B cell (primary cell): ENCODE results near the gene PARD6A. TPM values are rescaled to one million over a fixed set of nuclear protein-coding genes. Genes with fewer than 3 reads are reported as not detected.

Source experiments
- ATAC-seq: fragments of 200-7000 bp; cut with Tn5 transposase; one replicate; pipeline ENCODE4 v1.10.0; 2021; ENCODE audit warnings: low read depth, mild to moderate bottlenecking, moderate number of reproducible peaks, moderate library complexity
- CTCF ChIA-PET: fragments of 350-600 bp; sonication (Branson Sonifier 250); formaldehyde crosslinking; loops from one replicate; lab custom pipeline; 2021; ENCODE audit warnings: antibody characterized with exemption, inconsistent platforms; lab: Charles Lee
- POLR2A ChIA-PET: fragments of 350-600 bp; sonication (Branson Sonifier 250); formaldehyde crosslinking; loops from one replicate; lab custom pipeline; 2021; ENCODE audit warnings: antibody characterized with exemption; lab: Charles Lee
- DNase-seq: peaks from one replicate; pipeline ENCODE4 v3.0.0; 2013
- H2AFZ ChIP-seq: 2 replicates; pipeline ENCODE4 v1.6.1; 2012; ENCODE audit warnings: mild to moderate bottlenecking, low read depth, low read length; ENCODE audit not compliant: insufficient read depth, poor library complexity, severe bottlenecking
- H3K27ac ChIP-seq, 2 donors: 1 replicate in 1 of 2; 2 replicates in 1 of 2; pipeline ENCODE4 v1.5.1; 2012 to 2013; ENCODE audit warnings: low read length in 2 of 2, mild to moderate bottlenecking in 2 of 2, moderate library complexity in 1 of 2
- H3K27me3 ChIP-seq, 4 experiments: fragments of 200-600 bp in 1 of 4; sonication (generic) in 1 of 4; replicated peaks in 1 of 4; 1 replicate in 2 of 4; 2 replicates in 2 of 4; pipeline versions ENCODE4 v1.6.1 to v1.7.0; 2013 to 2016; ENCODE audit warnings: low read length in 3 of 4, mild to moderate bottlenecking in 2 of 4, mixed read lengths in 1 of 4, moderate library complexity in 1 of 4; ENCODE audit not compliant: insufficient read depth in 4 of 4, control insufficient read depth in 3 of 4; ENCODE audit errors: control extremely low read depth in 1 of 4
- H3K36me3 ChIP-seq, 2 experiments: replicated peaks in 1 of 2; 1 replicate in 1 of 2; 2 replicates in 1 of 2; pipeline versions ENCODE4 v1.6.1 to v1.7.1; 2013; ENCODE audit warnings: low read length in 1 of 2; ENCODE audit not compliant: insufficient read depth in 2 of 2, control insufficient read depth in 1 of 2; ENCODE audit errors: control extremely low read depth in 1 of 2, extremely low read depth in 1 of 2
- H3K4me1 ChIP-seq, 2 donors: fragments of 200-600 bp in 1 of 2; sonication (generic) in 1 of 2; 1 replicate in 1 of 2; 2 replicates in 1 of 2; pipeline versions ENCODE4 v1.5.1 to v1.6.1; 2013 to 2017; ENCODE audit warnings: low read length in 2 of 2; ENCODE audit not compliant: control insufficient read depth in 2 of 2, insufficient read depth in 2 of 2
- H3K4me2 ChIP-seq: replicated peaks from 2 replicates; pipeline ENCODE3; 2012; ENCODE audit warnings: mild to moderate bottlenecking, low read depth, low read length; ENCODE audit not compliant: poor library complexity, severe bottlenecking
- H3K4me3 ChIP-seq, 5 experiments: fragments of 200-600 bp in 1 of 5; sonication (generic) in 1 of 5; 1 replicate in 3 of 5; 2 replicates in 2 of 5; pipeline versions ENCODE4 v1.5.1 to v1.7.0; 2011 to 2016; ENCODE audit warnings: low read length in 4 of 5, mild to moderate bottlenecking in 4 of 5, low read depth in 2 of 5, control low read depth in 1 of 5, moderate library complexity in 1 of 5; ENCODE audit not compliant: insufficient read depth in 1 of 5; ENCODE audit errors: control extremely low read depth in 1 of 5, extremely low read depth in 1 of 5
- H3K79me2 ChIP-seq: fragments of 200-600 bp; sonication (generic); one replicate; pipeline ENCODE4 v1.6.0; 2016; ENCODE audit warnings: low read length; ENCODE audit not compliant: control insufficient read depth, insufficient read depth
- H3K9ac ChIP-seq: fragments of 200-600 bp; sonication (generic); 2 replicates; pipeline ENCODE4 v1.6.1; 2017; ENCODE audit warnings: mild to moderate bottlenecking, low read length, moderate library complexity
- H3K9me3 ChIP-seq, 3 donors: one replicate each; pipeline versions ENCODE4 v1.6.1 to v1.7.1; 2013; ENCODE audit warnings: low read length in 2 of 3; ENCODE audit not compliant: control insufficient read depth in 2 of 3, insufficient read depth in 1 of 3; ENCODE audit errors: control extremely low read depth in 1 of 3
- H4K20me1 ChIP-seq: 2 replicates; pipeline ENCODE4 v1.6.0; 2012; ENCODE audit warnings: mild to moderate bottlenecking, low read length; ENCODE audit not compliant: insufficient read depth, control insufficient read depth, poor library complexity, severe bottlenecking
- H3K27ac Mint-ChIP-seq: one replicate; pipeline ENCODE4 v1.8.0; 2021; ENCODE audit warnings: mixed read lengths
- H3K27me3 Mint-ChIP-seq: one replicate; pipeline ENCODE4 v1.8.0; 2021; ENCODE audit warnings: mixed read lengths
- H3K4me1 Mint-ChIP-seq: one replicate; pipeline ENCODE4 v1.8.0; 2021; ENCODE audit warnings: mixed read lengths
- H3K4me3 Mint-ChIP-seq: one replicate; pipeline ENCODE4 v1.8.0; 2021; ENCODE audit warnings: mixed read lengths
- H3K9me3 Mint-ChIP-seq: one replicate; pipeline ENCODE4 v1.8.0; 2022; ENCODE audit warnings: mixed read lengths; ENCODE audit not compliant: insufficient read depth
- CTCF ChIP-seq: fragments of 200-600 bp; IDR thresholded peaks from one replicate; pipeline ENCODE4 v1.8.0; 2022; ENCODE audit warnings: antibody characterized with exemption, mild to moderate bottlenecking
- EZH2 ChIP-seq: IDR thresholded peaks from 2 replicates; pipeline ENCODE4 v1.6.1; 2012; ENCODE audit warnings: borderline replicate concordance, low read depth, mild to moderate bottlenecking, moderate library complexity, low read length; ENCODE audit not compliant: insufficient read depth, poor library complexity, severe bottlenecking
- WGBS: methylation state at CpG from one replicate; pipeline ENCODE4 v1.1.5; 2013; ENCODE audit warnings: missing lambda C conversion rate; ENCODE audit not compliant: insufficient coverage; 5-methylcytosine and 5-hydroxymethylcytosine counted together
- intact Hi-C: fragments of 100-400 bp; cut with micrococcal nuclease; formaldehyde crosslinking; loops from one replicate; pipeline ENCODE4 v1.10.0; 2022
- polyA plus RNA-seq: library from polyadenylated mRNA; depleted of rRNA; stranded (reverse); fragments of >200 nt; gene quantifications from 2 replicates; pipeline ENCODE4 v1.2.3, GENCODE V29; 2012
- total RNA-seq, 2 donors: library from RNA; stranded (reverse); fragments of 120-200 nt in 1 of 2; gene quantifications; 1 replicate in 1 of 2; 2 replicates in 1 of 2; pipeline versions ENCODE4 v1.2.3 to v1.2.4, GENCODE V29; 2013 to 2022

Gene PARD6A
- total and polyA plus RNA-seq, 2 donors (not counting 1 experiment from before 2014, with no cell fraction given) = 14.8 to 15.9 TPM

- Histone ChIP-seq H3K4me3 (no peak overlapping the region), H3K27ac (no peak overlapping the region), H3K9me3 (no peaks in the 10 kb centered on the region), H3K9ac (no peak overlapping the region), H3K4me1 (peaks cover 12 to 20% of the 10 kb centered on the region in 2 donors), H4K20me1 (peaks cover 10% of the 10 kb centered on the region), H3K36me3 (peaks cover 0 to 29% of the 10 kb centered on the region in 2 experiments), H3K4me2 (no peak overlapping the region), H2AFZ (no peak overlapping the region), H3K27me3 (no peaks in the 10 kb centered on the region), H3K79me2 (peaks cover 34% of the 10 kb centered on the region)
- TF ChIP-seq EZH2 (no peak), CTCF (no peak)
- no peak for ATAC-seq
- Mint-ChIP-seq H3K4me1 (peaks cover 16% of the 10 kb centered on the region), H3K4me3 (no peak overlapping the region), H3K9me3 (no peaks in the 10 kb centered on the region), H3K27ac (no peak overlapping the region), H3K27me3 (no peaks in the 10 kb centered on the region)
- WGBS = 83% methylated on average over 9 of the region's 10 CpGs
- ChIA-PET CTCF (interaction anchor here (0.7 to 8.4 kb wide), 7 partner anchors 22 to 128 kb away, joined by 3 to 220 read pairs (median 8); no protein-coding TSS in a partner anchor), POLR2A (interaction anchor here (0.6 to 4.7 kb wide), 3 partner anchors 15 to 609 kb away, joined by 3 to 50 read pairs (median 4); no protein-coding TSS in a partner anchor)
- intact Hi-C loops = no loop called here
- no peak for DNase-seq
Observed at GRCh38 chr16:67641779-67642708, 18.7 kb upstream of the PARD6A start.
